GM03348 (cell line): ENCODE measurements around the gene PCBD1.
"Not testable (repeated sequence)": the region's sequence is repeated elsewhere in the genome, so short reads cannot be mapped to it uniquely, and the experiment has no call there.

Experiments used
- DNase-seq: peaks from one replicate; pipeline ENCODE4 v3.0.0; 2012; ENCODE audit warnings: low spot score

The PCBD1 gene

DNA sequence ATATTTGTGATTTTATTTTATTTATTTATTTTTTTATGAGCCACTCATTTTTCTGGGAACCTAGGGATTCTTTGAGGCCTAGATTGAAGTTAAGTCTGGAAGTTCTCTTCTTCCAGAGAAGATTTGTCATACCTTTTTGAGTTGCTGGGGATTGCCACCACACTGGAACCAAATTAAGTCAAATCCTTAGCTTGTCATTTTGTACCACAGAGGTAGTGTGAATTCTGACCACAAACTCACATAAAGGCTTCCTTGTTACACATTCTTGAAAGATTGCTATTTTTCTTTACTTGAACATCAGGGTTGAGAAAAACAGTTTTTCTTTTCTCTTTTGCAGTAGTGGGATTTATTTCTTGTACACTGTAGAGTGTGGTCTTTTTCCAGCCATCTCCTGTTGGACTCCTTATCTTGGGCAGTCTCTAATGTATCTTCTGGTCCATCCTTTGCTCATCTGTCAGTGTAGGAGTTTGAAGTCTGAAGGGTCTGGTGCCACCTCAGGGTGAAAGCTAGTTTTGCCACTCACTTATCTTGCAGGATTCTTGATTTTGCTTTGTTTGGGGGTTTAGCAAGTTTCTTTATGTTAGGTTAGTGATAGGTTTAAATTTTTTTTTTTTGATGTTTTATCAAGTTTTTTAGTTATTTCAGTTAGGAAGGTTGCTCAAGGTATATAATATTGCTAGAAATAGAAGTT lies 24.8 kb downstream of the PCBD1 start:
- no peak for DNase-seq

DNA sequence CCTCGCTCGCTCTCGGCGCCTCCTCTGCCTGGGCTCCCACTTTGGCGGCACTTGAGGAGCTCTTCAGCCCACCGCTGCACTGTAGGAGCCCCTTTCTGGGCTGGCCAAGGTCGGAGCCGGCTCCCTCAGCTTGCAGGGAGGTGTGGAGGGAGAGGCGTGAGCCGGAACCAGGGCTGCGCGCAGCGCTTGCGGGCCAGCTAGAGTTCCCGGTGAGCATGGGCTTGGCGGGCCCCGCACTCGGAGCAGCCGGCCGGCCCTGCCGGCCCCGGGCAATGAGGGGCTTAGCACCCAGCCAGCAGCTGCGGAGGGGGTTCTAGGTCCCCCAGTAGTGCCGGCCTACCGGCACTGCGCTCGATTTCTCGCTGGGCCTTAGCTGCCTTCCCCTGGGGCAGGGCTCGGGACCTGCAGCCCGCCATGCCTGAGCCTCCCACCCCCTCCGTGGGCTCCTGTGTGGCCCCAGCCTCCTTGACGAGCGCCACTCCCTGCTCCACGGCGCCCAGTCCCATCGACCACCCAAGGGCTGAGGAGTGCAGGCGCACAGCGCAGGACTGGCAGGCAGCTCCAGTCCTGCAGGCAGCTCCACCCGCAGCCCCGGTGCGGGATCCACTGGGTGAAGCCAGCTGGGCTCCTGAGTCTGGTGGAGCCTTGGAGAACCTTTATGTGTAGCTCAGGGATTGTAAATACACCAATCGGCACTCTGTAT lies 26.7 kb downstream of the PCBD1 start:
- DNase-seq, result not testable (repeated sequence)

DNA sequence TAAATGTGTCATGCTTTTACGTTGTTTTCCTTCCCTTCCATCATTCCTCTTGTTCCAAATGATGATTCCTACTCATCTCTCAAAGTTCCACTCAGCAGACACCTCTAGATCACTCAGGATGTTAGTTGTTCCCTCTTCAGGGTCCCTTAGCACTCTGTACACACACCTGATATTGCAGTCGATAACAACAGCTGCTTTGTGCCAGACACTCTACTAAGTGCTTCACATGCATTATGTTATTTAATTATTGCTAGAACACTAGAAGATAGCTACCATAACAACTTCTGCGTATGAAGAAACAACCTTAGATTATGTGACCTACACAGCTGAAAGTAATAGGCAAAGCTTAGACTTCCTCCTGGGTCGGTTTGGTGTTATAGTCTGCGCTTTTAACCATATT lies 29.6 kb downstream of the PCBD1 start:
- no peak for DNase-seq

DNA sequence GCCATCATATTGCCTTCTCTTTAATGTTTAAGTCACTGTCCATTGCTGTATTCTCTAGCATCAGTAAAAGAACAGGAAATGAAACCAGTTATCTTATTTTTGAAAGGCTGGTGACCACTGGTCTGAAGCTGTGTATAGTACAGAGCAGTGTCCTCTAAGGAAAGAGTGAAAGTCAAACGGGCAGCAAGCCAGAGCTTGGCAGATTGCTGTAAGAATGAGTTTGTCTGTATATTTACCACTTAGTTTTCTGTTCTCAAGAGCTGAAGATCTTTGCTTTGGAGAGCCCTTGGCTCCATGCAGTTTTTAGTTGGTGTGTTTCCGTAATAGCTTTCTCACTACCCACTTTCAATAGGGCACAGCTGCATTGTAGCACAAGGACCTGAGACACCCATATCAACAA lies 31.9 kb downstream of the PCBD1 start:
- DNase-seq, result no peak

DNA sequence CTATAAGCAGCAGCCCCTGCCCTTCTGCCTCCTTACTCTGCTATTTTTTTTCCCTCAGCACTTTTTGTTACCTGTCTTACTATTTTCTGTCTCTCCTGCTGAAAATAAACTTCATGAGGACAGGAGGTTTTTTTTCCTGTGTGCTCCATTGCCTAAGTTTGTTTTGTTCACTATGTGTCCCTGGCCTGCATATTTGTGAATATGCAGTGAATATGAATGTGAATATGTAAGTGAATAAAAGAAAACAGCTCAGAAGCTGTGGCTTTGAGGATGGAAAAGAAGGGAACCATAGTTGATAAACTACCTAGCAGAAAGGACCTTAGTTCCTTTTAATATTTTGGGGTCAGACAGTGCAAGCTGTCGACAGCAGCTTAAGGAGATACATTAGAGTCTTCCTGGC lies 34.9 kb downstream of the PCBD1 start:
- no peak for DNase-seq

DNA sequence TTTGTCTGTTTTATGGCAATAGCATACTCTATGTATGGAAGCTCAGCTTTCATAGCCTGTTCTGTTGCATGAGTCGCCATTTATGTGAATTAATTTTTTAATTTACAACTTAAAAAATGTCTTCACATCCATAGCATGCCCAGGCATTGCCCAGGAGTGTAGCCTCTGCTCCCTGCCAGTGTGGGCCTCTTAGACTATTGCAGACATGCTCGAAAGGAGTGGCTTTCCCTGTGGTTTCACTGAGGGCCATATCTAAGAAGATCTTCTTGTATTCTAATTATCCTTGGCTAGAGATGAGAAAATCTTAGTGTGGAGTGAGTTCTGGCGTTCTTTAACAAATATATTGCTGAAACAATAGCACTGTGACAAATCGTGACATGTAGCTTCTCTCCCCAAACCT lies 35.3 kb downstream of the PCBD1 start:
- DNase-seq, result no peak

DNA sequence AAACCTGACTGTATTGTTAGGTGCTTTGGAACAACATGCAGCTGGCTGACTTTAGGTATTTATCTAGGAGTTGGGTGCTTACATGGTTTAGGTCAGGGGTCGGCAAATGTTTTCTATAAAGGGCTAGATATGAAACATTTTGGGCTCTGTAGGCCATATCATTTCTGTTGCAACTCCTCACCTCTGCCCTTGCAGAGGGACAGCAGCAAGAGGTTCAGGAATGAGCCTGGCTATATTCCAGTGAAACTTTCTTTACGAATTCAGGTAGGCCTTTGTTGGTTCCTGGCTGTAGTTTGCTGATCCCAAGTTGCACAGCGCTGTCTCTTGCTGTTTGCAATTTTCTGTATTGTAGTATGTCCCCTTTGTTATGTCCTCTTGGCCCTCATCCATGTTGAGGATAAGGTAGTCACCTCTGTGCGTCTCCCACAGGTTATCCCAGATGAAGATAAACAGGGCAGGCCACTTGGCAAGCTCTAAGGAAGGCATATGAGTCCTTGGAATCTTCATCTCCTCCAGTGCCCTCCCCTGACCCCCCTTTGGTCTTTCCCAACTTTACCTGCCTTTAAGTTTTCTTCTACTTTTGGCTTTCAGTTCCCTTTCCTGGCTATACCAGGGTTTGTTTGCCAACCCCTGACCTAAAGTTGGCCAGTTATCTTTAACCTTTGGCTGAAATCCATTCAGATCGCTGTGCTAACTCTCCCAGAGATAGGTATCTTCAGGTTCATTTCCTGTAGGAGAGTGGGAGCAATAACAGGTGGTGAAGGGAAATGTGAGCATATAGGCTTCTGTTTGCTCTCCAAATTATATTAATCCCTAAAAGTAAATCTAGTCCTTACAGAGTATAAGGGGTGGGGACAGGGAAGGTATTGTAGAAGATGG lies 36.5 kb downstream of the PCBD1 start:
- no peak for DNase-seq

DNA sequence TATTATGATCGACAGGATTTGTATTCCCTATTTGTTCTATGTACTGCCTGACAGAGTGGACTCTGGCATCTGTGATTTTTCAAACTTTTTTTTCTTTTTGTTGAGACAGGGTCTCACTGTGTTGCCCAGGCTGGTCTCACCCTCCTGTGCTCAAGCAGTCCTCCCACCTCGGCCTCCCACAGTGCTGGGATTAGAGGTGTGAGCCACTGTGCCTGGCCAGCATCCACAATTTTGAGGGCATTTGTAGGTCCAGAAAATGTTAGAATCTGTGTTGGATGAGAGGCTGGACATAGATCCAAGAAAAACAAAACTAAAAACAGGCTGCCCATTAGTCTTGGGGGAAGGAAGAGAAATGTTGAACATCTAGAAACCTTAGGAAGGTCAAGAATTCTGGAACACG lies 38.3 kb downstream of the PCBD1 start:
- DNase-seq, result no peak

DNA sequence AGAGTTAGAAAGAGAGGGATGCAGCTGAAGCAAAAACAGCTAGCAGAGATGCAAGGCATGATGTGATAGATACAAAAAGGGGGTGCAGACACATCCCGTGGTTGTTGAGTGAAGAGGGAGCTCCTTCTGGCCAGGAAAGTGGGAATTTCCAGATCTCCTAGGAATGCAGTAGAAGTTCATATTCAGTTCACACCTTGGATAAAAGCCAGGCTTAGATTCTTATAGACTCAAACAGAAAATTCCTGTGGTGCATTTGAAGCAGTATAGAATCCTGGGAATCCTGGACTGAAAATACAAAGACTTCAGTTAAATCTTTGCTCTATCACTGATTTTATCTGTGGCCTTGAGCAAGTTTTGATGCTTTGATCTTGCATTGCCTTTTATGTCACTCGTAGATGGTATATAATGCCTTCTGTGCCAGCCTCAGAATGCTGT lies 38.8 kb downstream of the PCBD1 start:
- DNase-seq, result peak; percentile 58

DNA sequence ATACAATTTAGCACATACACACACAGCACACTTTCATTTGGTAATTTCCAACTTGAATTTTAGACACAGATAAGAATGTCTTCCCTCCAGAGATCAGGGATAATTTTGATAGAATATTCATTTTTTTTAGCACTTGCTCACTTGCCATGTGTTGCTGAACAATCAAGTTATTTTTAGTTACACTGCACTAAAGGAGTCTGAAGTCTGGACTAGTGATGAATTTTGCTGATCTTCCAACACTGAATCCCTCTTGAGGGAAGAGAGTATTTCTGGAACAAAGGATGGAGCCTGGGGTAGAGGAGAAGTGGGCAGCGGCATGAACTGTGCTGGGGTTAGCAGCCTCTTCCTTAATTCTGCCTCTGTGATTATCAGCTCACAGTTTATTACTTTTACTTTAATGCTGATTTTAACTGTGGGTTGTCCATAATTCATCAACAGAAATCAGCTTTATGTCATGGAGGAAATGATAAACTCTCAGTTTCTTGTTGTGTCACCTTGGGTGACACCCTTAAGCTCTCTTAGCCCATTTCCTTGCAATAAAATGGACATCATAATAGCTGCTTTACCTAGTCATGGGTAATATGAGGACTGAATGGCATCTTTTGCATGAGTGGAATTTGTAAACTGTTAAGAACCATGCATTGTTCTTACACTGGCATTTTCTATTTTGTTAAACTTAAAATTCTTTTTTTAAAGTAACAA lies 40.6 kb downstream of the PCBD1 start:
- DNase-seq, result peak; percentile 12

DNA sequence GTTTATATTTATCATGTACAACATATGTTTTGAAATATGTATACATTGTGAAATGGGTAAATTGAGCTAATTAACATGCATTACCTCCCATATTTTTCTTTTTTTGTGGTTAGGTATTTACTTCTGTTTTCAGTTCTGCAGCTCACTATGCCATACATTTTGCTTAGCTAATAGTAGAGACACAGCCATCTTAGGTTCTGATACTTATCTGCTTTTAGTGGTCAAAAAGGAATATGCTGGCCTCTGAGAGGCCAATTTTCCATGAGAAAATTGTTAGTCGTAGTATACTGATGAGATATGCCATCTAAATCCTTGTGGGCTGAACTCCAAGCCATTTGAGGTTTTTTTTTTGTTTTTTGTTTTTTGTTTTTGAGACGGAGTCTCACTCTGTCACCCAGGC lies 41.6 kb downstream of the PCBD1 start:
- DNase-seq, result no peak

DNA sequence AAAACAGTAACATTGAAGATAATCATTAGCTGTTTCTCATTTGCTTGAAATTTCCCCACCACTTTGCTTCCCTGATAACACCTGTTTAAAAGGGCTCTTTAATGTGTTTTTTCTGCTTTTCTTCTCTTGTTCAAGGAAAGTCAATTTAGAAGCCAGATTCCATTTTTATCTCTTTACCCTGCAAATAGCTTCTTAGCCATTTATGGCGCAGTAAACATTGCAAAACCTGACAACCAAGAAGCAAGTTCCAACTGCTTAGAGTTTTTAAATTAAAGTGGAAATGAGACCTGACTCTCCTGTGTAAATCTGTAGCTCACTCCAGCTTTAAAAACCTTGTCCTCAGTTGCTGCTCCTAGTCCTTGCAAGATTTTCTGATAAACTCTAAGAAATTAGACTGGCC lies 42.5 kb downstream of the PCBD1 start:
- no peak for DNase-seq

DNA sequence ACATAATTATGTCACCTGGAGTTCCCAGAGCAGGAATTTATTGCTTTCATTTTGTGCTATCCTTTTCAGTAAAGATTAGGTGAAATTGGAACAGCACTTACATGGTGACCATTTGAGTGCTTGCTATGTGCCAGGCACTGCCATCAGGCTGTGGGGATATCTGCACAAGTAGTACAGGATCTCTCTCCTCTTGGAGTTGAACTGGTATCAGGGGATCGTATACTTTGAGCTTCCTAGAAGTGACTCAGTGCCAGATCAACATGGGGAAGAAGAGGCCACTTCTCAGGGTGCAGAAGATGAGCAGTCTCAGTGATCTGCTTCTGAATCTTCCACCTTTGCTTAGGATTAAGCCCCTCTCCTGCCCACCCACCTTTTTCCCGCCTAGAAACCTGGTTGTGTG lies 43.1 kb downstream of the PCBD1 start:
- DNase-seq, result no peak

DNA sequence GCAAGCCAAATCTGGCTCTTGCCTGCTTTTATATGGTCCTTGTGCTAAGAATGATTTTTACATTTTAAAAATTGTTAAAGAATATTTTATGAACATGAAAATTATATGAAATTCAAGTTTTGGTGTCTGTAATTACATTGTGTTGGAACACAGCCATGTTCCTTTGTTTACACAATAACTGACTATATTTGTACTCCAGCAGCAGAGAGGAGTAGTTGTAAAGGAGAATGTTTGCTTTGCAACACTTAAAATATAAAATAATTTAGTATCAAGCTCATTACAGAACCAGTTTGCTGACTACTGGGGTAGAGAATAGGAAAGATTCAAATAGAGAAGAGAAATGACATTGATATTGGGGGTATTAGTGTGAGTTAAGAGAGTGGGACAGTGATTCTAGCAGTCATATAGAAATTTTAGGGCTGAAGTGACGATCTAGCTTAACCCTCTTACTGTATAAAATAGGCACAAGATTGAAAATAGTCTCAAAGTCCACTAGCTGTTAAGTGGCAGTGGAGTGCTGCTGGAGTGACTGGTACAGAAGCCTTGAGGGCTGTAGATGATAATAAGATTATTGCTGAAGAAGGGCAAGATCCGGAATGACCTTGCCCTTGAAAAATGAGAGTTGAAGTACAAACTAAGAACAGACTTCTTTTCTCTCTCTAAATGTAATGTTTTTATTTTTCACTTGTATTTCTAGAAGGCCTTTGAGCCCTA lies 44.4 kb downstream of the PCBD1 start:
- no peak for DNase-seq

DNA sequence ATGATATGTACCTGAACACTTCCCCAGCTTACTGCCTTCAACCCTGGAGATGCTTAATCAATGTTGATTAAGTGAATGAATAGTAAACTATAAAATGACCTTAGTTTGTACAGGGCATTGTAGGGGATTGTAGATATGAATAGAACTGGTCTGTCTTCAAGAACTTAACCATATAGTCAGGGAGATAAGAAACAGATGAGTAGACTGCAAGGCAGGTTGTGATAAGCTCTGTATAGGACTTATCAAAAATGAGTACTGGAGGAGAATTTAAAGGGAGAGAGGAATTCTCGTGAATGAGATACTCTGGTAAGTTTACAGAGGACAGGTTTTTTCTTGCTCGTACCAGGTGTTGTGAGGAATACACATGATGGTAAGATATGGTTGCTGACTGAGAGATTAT lies 45.0 kb downstream of the PCBD1 start:
- no peak for DNase-seq

DNA sequence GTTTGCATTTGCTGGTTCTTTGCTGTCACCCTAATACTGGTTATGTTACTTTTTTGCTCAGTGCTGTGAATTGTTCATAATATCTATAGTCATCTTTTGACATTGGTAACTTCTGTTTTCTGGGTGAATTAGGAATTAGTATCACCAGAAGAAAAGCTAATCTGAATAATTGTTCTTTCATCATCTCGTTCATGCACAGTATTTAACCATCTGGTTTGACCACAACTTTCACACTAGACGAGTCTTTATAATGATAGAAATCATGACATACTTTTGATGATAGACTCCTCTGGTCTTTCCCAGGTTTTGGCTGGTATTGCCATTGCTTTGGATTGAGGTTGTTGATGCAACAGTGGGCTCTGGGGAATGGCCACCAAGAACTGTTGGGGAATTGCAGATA lies 47.5 kb downstream of the PCBD1 start:
- DNase-seq, result no peak

DNA sequence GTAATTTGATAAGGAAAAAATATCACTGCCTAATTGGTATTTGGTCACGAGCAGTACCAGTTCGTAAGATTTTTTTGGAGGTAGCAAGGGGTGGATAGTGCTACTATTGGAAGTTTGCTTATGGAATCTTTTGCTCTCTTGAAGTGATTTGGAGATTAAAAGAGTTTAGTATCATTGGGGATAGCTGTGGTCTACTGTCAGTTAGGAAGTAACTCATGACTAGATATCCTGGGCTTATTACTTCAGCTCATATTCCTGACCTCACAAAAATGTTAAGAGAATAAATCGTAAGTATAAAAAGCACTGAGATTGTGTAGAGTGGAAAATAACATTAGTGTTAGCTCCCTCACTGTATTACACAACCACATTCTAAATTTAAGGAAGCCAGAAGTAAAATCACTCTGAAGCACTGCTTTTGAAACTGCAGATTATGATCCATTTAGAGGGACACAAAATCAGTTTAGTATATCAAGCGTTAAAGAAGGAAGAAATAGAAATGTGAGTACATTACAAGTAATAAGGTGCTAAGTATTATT lies 50.0 kb downstream of the PCBD1 start:
- no peak for DNase-seq

DNA sequence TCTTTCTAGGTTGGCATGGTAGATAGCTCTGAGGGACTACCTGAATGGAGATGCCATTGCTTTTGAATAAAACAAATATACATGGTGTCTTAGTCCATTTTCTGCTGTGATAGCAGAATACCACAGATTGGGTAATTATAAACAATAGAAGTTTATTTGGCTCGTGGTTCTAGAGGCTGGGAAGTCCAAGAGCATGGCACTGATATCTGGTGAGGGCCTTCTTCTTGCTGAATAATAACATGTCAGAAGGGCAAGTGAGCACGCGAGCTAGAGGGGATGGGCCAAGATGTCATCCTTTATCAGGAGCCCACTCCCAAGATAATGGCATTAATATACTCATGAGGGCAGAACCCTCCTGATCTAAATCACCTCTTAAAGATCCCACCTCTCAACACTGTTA lies 50.7 kb downstream of the PCBD1 start:
- no peak for DNase-seq

DNA sequence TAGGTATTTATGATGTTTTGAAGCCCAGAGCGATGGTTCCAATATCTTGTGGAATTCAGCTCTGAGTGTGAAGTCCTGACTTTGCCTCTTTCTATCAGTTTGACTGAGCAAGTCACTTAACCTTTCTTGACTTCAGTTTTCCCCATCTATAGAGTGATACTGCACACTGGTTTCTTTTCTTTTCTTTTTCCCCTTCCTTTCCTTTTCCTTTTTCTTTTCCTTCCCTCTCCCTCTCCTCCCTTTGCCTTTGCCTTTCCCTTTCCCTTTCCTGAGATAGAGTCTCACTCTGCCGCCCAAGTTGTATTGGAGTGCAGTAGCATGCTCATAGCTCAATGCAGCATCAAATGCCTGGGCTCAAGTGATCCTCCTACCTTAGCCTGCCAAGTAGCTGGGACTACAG lies 52.0 kb downstream of the PCBD1 start:
- no peak for DNase-seq

DNA sequence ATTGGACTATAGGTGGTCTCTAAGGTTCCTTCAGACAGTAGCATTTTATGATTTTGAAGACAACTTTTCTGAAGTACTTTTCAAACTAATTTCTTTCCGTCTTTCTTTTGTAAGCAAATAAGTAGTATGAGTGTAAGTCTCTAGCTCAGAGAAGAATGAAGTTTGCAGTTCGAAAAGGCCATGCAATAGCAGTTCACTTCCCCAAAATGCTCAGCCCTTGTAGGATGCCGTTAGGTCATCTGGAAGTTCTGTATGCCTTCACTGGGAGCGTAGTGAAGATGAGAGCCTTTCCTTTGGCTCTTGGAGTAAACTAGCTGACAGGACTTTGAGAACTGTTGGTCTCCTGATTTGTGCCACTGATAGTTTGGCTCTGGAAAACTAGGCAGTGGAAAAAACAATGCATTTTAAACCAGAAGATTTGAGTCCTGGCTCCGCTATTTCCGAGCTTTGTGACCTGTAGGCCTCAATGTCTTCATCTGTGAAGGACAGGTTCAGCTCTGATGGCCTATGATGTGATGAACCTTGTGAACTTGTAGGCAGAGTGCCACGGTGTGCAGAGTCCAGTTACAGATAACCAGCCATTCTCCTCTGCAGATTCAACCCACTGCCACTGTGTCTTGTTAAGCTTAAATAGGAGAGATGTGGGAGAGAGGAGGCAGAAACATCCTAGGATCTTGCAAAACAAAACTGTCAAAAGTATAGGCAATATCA lies 53.8 kb downstream of the PCBD1 start:
- DNase-seq, result no peak

DNA sequence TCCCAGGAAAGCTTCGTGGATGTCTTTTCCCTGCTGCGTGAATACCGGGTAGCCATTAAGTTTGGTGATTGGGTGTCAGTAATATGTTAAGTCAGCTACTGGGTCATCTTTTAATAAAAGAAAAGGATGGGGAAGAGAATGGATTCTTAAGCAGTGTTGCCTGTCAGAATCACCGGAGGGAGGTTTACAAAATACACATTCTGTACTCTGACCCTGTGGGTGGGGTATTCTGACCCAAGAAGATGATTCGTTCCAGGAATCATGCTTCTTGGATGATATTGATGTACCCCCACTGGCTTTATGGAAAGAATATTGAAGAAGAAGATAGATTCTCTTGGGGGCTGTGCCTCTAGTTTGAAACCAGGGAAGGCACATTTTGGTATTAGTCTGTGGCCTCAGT lies 54.3 kb downstream of the PCBD1 start:
- DNase-seq, result no peak
